Stimulated activated naive B cell treated with anti-CD40 and anti-IgM and Interleukin-4, amounts not matched to agents 10 μg/mL and 1 μg/mL and 100 μg/mL, for 72 hours (primary cell): ENCODE data around the gene RETREG1.

Experiments used
- ATAC-seq, 2 donors: fragments of 150-1000 bp; cut with Tn5 transposase; replicated peaks; 2 replicates each; pipeline ENCODE4 v1.10.0; 2021; ENCODE audit warnings: moderate library complexity in 1 of 2
- DNase-seq: peaks from one replicate; pipeline ENCODE4 v3.0.0; 2021
- H3K27ac Mint-ChIP-seq: one replicate; pipeline ENCODE4 v1.8.0; 2022; ENCODE audit warnings: mild to moderate bottlenecking, mixed read lengths
- H3K27me3 Mint-ChIP-seq, 2 donors: one replicate each; pipeline ENCODE4 v1.8.0; 2022; ENCODE audit warnings: mixed read lengths in 2 of 2
- H3K36me3 Mint-ChIP-seq, 2 donors: one replicate each; pipeline ENCODE4 v1.8.0; 2022; ENCODE audit warnings: mixed read lengths in 2 of 2, mild to moderate bottlenecking in 1 of 2
- H3K4me1 Mint-ChIP-seq, 2 donors: one replicate each; pipeline ENCODE4 v1.8.0; 2022; ENCODE audit warnings: mixed read lengths in 2 of 2, mild to moderate bottlenecking in 1 of 2
- H3K4me3 Mint-ChIP-seq, 2 donors: one replicate each; pipeline ENCODE4 v1.8.0; 2022; ENCODE audit warnings: mild to moderate bottlenecking in 2 of 2, mixed read lengths in 2 of 2, moderate library complexity in 1 of 2
- H3K9me3 Mint-ChIP-seq, 2 donors: one replicate each; pipeline ENCODE4 v1.8.0; 2022; ENCODE audit warnings: mixed read lengths in 2 of 2, mild to moderate bottlenecking in 1 of 2

The RETREG1 gene

DNA sequence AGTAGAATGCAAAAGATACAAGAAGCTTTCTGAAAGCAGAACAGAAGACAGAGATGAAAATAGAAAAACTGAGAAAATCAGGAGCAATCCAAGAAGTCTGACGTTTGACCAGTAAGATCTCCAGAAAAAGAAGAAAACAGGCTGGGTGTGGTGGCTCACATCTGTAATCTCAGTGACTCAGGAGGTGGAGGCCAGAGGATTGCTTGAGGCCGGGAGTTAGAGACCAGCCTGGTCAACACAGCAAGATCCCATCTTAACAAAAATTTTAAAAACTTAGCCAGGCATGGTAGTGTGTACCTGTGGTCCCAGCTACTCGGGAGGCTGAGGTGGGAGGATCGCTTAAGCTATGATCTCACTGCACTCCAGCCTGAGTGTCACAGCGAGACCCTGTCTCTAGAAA lies 15.9 kb downstream of the RETREG1 start:
- peaks cover 13 to 16% of the 10 kb centered on the region in 2 donors for H3K4me1 Mint-ChIP-seq
- DNase-seq: no peak
- no peak overlapping the region for H3K4me3 Mint-ChIP-seq
- no peaks in the 10 kb centered on the region for H3K27me3 Mint-ChIP-seq
- no peaks in the 10 kb centered on the region for H3K9me3 Mint-ChIP-seq
- H3K27ac Mint-ChIP-seq: no peak overlapping the region
- H3K36me3 Mint-ChIP-seq: peaks cover 18 to 21% of the 10 kb centered on the region in 2 donors
- ATAC-seq: no peak

DNA sequence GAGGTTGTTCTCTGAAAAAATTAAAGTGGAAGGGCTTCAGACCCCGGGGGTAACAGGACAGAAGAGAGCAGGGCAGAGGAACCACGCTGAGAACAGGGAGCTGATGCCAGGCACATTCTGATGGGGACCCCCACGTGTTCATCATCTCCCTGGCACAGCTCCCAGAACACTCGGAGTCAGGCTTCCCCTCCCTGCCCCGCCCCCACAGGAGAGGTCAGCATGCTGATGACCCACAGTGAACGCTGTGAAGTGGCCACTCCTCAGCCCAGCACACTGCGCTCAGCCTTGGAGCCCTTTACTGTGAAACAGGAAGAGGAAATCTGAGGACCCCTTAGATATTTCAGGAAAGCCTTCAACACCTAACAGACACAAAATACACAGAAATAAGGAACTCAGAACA lies 16.4 kb downstream of the RETREG1 start:
- no peak for DNase-seq
- peaks cover 16 to 17% of the 10 kb centered on the region in 2 donors for H3K36me3 Mint-ChIP-seq
- H3K27me3 Mint-ChIP-seq: no peaks in the 10 kb centered on the region
- H3K27ac Mint-ChIP-seq: no peak overlapping the region
- H3K4me3 Mint-ChIP-seq: no peak overlapping the region
- peaks cover 13 to 16% of the 10 kb centered on the region in 2 donors for H3K4me1 Mint-ChIP-seq
- ATAC-seq: no peak
- no peaks in the 10 kb centered on the region for H3K9me3 Mint-ChIP-seq

DNA sequence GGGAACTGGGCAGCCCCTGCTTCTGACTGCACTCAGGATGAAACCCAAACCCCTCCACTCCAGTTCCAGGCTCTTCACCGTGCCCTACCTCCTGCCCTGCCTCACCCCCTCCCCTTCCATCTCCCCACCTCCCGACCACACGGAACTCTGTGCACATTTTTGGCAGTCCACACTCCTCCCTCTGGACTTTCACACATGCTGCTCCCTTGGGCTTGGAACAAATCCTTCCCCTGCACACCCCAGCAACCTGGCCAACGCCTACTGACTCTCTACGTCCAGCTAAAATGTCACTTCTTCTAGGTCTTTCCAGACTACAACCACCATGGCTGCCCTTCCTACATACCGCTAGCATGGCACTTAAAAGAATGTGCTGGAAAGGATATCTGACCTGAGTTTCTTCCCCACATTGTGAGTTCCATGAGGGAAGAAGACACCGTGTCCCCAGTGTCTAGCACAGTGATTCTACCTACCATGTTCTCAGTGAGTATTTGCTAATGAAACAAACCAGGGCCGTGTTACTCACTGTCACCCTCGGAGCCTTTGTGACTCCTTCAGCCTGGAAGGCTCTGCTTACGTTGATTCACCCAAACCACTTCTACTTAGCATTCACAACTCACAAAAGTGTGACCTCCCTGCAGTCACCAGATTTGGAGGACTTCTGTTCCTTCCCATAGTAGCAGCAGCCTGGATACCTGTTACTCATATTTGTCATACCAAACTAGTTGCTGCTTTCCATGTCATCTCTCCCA lies 18.7 kb downstream of the RETREG1 start:
- H3K4me1 Mint-ChIP-seq: peaks cover 10 to 11% of the 10 kb centered on the region in 2 donors
- no peaks in the 10 kb centered on the region for H3K27me3 Mint-ChIP-seq
- ATAC-seq (no peak), DNase-seq (no peak)
- peak overlapping the region; percentile 63 for H3K27ac Mint-ChIP-seq
- no peaks in the 10 kb centered on the region for H3K9me3 Mint-ChIP-seq
- H3K36me3 Mint-ChIP-seq: peaks cover 16 to 17% of the 10 kb centered on the region in 2 donors
- H3K4me3 Mint-ChIP-seq: no peak overlapping the region

DNA sequence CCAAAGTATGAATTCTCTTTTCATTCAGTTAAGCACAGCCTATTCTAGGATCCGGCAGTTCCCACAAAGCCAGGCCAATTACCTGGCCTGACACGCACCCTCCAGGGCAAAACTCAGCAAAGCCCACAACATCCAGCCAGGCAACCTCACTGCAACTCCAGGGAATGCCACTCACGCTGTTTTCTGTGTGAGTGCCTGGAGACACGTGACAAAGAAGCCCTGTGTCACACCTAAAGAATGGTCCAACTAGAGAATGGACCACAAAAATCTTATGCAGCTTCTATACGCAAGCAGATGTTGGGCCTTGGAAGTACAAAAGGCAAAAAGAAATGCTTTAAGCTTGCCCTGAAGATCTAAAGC lies 20.2 kb downstream of the RETREG1 start:
- H3K27ac Mint-ChIP-seq: no peak overlapping the region

DNA sequence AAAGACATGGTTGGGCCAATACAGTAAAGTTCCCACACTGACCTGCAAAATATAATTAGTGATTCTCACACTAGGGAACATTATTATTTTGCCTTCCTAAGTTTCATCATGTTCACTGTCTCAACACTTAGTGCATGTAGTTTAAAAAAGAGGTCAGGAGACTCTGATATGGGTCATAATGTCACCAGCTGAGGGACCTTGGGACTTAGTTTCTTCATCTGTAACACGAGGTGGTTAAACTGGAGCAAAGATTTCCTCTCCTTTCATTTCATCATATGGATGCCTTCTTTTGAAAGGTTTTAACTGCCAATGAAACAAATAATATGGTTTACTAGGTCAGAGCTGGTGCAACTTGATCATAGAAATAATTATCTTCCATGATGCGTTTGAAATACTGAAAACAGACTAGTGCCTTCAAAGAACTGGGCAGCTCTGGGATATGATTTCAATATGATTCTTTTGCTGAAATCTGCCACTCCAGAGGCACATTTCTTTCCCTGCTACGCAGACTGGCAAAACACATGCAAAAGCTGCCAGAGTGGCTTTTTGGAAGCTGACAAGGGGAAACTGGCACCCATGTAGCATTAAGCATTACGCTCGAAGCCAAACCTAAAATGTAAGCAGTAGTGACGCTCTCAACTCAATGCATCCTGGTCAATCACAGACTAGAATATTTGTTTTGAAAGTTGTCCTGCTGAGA lies 20.8 kb downstream of the RETREG1 start:
- Mint-ChIP-seq H3K27ac (no peak overlapping the region), H3K27me3 (no peaks in the 10 kb centered on the region), H3K36me3 (peaks cover 8 to 12% of the 10 kb centered on the region in 2 donors), H3K4me1 (peaks cover 10 to 18% of the 10 kb centered on the region in 2 donors), H3K9me3 (no peaks in the 10 kb centered on the region), H3K4me3 (no peak overlapping the region)
- DNase-seq: no peak
- no peak for ATAC-seq

More for the DNA sequence above, 20.2 kb downstream of the RETREG1 start:
- peaks cover 9 to 12% of the 10 kb centered on the region in 2 donors for H3K36me3 Mint-ChIP-seq
- ATAC-seq (no peak), DNase-seq (no peak)
- H3K9me3 Mint-ChIP-seq: no peaks in the 10 kb centered on the region
- no peak overlapping the region for H3K4me3 Mint-ChIP-seq
- H3K4me1 Mint-ChIP-seq: peaks cover 8 to 18% of the 10 kb centered on the region in 2 donors
- no peaks in the 10 kb centered on the region for H3K27me3 Mint-ChIP-seq

DNA sequence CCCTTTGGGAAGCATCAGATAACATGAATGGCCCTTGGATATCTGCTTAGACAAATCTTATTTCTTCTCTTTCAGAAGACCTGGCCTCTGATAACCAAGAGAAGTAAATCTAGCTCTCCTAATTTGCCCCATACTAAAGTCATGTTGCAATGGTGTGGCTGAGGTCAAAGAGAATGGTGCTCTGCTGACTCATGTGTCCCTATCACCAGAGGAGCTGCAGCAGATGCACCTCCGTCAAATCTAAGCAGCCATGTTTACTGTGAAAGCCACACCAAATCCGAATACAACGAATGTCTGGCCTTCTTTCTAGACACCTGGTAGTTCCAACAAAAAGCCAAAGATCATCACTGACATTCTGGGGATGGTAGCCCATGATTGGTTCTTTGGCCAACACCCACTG lies 23.2 kb downstream of the RETREG1 start:
- Mint-ChIP-seq H3K9me3 (no peaks in the 10 kb centered on the region), H3K4me3 (no peak overlapping the region), H3K36me3 (peaks cover 4 to 14% of the 10 kb centered on the region in 2 donors), H3K4me1 (peaks cover 7 to 9% of the 10 kb centered on the region in 2 donors), H3K27me3 (no peaks in the 10 kb centered on the region), H3K27ac (no peak overlapping the region)
- no peak for DNase-seq
- ATAC-seq: no peak

DNA sequence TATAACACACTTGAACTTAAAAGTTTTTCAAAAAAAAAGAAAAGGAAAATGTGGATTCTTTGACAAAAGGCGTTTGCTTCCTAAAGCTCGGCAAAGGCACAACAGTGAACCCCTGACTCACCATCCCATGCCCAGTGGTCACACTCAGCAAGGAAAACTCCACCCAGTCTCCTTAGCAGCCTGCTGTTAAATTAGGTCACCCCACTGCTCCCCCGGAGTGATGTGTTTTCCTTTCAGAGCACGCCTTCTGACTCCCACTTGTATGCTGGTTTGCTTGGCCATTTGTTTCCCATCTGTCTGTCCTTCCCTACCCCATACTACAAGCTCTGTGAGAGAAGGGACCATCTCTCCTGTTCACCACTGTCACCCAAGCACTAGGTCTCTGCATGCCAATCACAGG lies 23.8 kb downstream of the RETREG1 start:
- no peaks in the 10 kb centered on the region for H3K9me3 Mint-ChIP-seq
- peaks cover 7 to 9% of the 10 kb centered on the region in 2 donors for H3K4me1 Mint-ChIP-seq
- no peaks in the 10 kb centered on the region for H3K27me3 Mint-ChIP-seq
- DNase-seq (no peak), ATAC-seq (no peak)
- peaks cover 6 to 8% of the 10 kb centered on the region in 2 donors for H3K36me3 Mint-ChIP-seq
- H3K4me3 Mint-ChIP-seq: no peak overlapping the region
- no peak overlapping the region for H3K27ac Mint-ChIP-seq

DNA sequence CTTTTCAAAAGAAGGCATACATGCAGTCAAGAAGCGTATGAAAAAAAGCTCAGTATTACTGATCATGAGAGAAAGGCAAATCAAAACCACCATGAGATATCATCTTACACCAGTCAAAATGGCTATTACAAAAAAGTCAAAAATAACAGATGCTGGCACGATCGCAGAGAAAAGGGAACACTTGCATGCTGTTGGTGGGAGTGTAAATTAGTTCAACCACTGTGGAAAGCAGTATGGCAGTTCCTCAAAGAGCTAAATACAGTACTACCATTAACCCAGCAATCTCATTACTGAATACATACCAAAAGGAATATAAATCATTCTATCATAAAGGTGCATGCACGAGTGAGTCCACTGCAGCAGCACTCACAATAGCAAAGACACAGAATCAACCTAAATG lies 24.5 kb downstream of the RETREG1 start:
- DNase-seq (no peak), ATAC-seq (no peak)
- H3K27ac Mint-ChIP-seq: no peak overlapping the region
- no peaks in the 10 kb centered on the region for H3K9me3 Mint-ChIP-seq
- H3K4me3 Mint-ChIP-seq: no peak overlapping the region
- H3K4me1 Mint-ChIP-seq: peaks cover 8 to 9% of the 10 kb centered on the region in 2 donors
- peaks cover 11 to 13% of the 10 kb centered on the region in 2 donors for H3K36me3 Mint-ChIP-seq
- no peaks in the 10 kb centered on the region for H3K27me3 Mint-ChIP-seq

DNA sequence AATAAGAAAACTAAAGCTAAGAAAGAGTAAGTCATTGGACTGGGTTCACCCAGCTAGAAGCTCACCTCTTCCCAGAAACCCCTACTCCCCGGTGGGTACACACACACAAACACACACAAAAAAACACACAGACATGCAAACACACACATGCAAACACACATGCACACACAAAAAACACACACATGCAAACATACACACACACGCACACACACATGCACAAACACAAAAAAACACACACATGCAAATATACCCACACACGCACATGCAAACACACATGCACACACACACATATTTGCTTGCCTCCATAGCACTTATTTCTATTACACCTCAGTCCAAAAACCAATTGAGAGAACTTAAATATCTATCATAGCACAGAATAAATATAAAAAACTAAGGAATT lies 26.1 kb downstream of the RETREG1 start:
- Mint-ChIP-seq H3K9me3 (peaks cover 2 to 3% of the 10 kb centered on the region in 2 donors), H3K27ac (no peak overlapping the region), H3K4me3 (no peak overlapping the region), H3K27me3 (no peaks in the 10 kb centered on the region), H3K36me3 (peaks cover 12 to 21% of the 10 kb centered on the region in 2 donors), H3K4me1 (peaks cover 14 to 16% of the 10 kb centered on the region in 2 donors)
- DNase-seq (no peak), ATAC-seq (no peak)

DNA sequence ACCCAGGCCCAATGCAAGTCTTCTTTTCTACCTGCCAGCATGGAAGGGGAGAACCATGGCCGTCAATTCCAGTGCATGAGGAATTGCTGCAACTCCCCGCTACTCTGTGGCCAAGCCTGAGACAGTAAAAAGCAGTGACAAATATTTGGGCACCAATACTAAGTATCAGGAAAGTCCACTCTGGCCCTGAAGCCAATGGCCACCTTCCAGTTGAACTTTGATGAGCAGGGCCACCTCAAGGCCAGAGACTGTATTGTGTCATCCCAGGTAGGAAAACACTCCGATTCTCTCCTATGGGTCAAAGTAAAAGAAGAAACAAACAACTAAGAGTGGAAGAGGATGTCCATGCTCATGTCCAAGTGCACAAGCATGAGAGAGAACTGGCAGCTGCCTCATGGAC lies 27.1 kb downstream of the RETREG1 start:
- no peaks in the 10 kb centered on the region for H3K27me3 Mint-ChIP-seq
- peaks cover 2 to 4% of the 10 kb centered on the region in 2 donors for H3K9me3 Mint-ChIP-seq
- H3K27ac Mint-ChIP-seq: no peak overlapping the region
- H3K4me3 Mint-ChIP-seq: no peak overlapping the region
- no peak for ATAC-seq
- peaks cover 12 to 23% of the 10 kb centered on the region in 2 donors for H3K36me3 Mint-ChIP-seq
- no peak for DNase-seq
- peaks cover 16 to 26% of the 10 kb centered on the region in 2 donors for H3K4me1 Mint-ChIP-seq

DNA sequence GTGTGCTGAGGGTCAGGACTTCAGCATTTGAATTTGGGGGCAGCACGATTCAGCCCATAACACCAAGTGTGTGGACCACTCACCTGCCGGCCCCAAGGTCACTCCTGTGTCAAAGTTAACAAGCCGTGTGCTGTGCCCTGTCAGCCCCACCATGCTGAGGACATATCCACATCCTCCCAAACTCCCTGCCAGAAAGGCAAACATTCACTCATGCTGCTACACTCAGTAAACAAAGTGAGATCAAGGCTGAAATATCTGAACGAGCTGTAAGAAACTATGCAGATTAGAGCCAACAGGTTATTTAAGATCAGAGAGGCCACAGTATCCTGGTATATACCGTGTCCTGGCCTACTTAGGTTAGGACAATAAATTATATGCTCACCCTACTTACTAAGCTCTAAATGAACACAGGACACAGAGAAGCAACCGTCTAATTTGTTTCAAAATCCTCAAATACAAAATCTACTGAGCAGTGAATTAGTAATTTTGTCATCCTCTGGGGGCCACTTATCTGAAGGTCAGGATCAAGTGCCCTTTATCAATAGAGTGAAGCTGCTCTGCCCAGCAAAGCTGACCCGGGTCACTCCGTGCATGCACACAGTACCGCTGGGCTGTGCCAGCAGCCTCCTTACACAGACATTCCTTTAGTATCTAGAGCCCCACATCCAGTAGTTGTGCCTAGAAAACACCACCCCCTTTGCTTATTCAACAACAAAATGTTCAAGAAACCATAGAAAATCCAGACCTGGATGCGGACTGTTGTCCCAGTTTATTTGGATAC lies 28.2 kb downstream of the RETREG1 start:
- H3K27ac Mint-ChIP-seq: no peak overlapping the region
- no peak overlapping the region for H3K4me3 Mint-ChIP-seq
- peaks cover 12 to 23% of the 10 kb centered on the region in 2 donors for H3K36me3 Mint-ChIP-seq
- no peaks in the 10 kb centered on the region for H3K27me3 Mint-ChIP-seq
- H3K9me3 Mint-ChIP-seq: peaks cover 2 to 4% of the 10 kb centered on the region in 2 donors
- no peak for ATAC-seq
- peaks cover 16 to 26% of the 10 kb centered on the region in 2 donors for H3K4me1 Mint-ChIP-seq
- DNase-seq: no peak

DNA sequence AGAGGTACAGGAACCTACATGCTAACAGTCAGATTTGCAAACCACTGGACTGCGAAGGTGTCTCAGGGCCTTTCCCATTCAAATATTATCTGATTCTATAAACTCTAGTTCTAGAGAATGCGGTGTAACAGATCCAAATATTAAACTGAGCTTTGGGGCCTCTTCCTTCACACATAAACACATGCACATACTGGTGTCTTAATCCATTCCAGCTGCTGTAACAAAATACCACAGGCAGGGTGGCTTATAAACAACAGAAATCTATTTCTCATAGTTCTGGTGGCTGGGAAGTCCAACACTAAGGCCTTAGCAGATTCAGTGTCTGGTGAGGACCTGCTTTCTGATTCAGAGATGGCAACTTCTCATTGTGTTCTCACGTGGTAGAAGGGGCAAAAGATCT lies 30.2 kb downstream of the RETREG1 start:
- DNase-seq (no peak), ATAC-seq (no peak)
- H3K36me3 Mint-ChIP-seq: peaks cover 12 to 23% of the 10 kb centered on the region in 2 donors
- no peak overlapping the region for H3K27ac Mint-ChIP-seq
- peaks cover 15 to 16% of the 10 kb centered on the region in 2 donors for H3K4me1 Mint-ChIP-seq
- H3K4me3 Mint-ChIP-seq: no peak overlapping the region
- H3K9me3 Mint-ChIP-seq: peaks cover 2 to 4% of the 10 kb centered on the region in 2 donors
- H3K27me3 Mint-ChIP-seq: no peaks in the 10 kb centered on the region

DNA sequence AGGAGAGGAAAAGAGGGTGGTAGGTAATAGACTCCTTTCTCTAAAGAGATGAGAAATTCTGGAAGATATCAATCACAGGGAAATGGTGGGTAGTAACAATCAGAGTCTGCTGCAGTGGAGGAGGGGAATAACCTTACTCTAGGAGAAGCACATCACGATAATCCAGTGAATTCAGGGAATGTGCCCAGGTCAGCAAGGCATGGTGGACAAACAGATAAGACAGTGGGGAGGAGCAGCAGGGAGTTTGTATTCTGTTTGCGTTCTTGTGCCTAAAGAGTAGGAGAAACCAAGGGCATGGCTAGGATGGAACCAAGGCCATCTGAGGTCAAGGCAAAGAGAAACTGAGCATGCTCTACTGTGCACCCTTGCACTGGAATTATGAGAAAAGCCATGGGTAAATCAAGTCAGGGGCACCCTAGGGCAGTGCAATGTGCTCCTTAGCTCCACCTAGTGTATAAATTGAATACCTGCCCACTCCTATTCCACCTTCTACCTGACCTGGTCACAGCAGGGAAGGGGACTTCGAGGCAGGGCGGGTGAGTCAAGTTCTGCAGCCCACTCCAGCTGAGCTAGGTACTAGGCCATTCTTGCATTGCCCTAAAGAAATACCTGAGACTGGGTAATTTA lies 31.6 kb downstream of the RETREG1 start:
- peaks cover 2 to 4% of the 10 kb centered on the region in 2 donors for H3K9me3 Mint-ChIP-seq
- DNase-seq (no peak), ATAC-seq (peak; percentile 64 to 69)
- no peak overlapping the region for H3K4me3 Mint-ChIP-seq
- peaks cover 9 to 23% of the 10 kb centered on the region in 2 donors for H3K36me3 Mint-ChIP-seq
- no peaks in the 10 kb centered on the region for H3K27me3 Mint-ChIP-seq
- H3K27ac Mint-ChIP-seq: no peak overlapping the region
- peaks cover 10 to 16% of the 10 kb centered on the region in 2 donors for H3K4me1 Mint-ChIP-seq

DNA sequence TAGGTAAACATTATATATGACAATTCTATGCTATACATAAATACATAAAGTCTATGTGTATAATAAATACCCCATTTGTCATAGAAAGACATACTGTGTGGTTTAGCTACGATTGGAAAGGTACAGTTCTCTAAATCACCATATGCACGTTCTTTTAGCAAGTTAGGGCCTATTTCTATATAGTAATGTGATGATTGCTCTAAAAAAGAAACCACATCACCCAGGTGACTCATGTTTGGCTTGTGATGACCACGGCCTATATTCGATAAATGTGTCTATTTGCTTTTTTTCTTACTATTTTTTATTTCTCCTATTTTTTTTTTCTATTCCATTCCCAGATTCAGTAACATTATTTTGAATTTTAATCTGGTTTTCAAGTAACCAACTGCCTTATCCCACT lies 34.7 kb downstream of the RETREG1 start:
- peaks cover 12 to 23% of the 10 kb centered on the region in 2 donors for H3K4me1 Mint-ChIP-seq
- peaks cover 4 to 7% of the 10 kb centered on the region in 2 donors for H3K9me3 Mint-ChIP-seq
- ATAC-seq (no peak), DNase-seq (no peak)
- no peak overlapping the region for H3K4me3 Mint-ChIP-seq
- H3K27me3 Mint-ChIP-seq: no peaks in the 10 kb centered on the region
- H3K36me3 Mint-ChIP-seq: peaks cover 5 to 18% of the 10 kb centered on the region in 2 donors
- H3K27ac Mint-ChIP-seq: no peak overlapping the region
